Glutamatergic neuron (in vitro differentiated cells): ENCODE data around the gene TMEM123. TPM values are rescaled to one million over a fixed set of nuclear protein-coding genes. Genes with fewer than 3 reads are reported as not detected.

Source experiments
- DNase-seq: peaks from one replicate; pipeline ENCODE4 v3.0.0; 2022
- H3K27ac Mint-ChIP-seq: one replicate; pipeline ENCODE4 v1.8.0; 2020; ENCODE audit warnings: mild to moderate bottlenecking, mixed read lengths, inconsistent platforms; ENCODE audit not compliant: unreplicated experiment
- H3K27me3 Mint-ChIP-seq: one replicate; pipeline ENCODE4 v1.8.0; 2020; ENCODE audit warnings: mild to moderate bottlenecking, moderate library complexity, mixed read lengths, inconsistent platforms; ENCODE audit not compliant: unreplicated experiment
- H3K36me3 Mint-ChIP-seq: one replicate; pipeline ENCODE4 v1.8.0; 2020; ENCODE audit warnings: mild to moderate bottlenecking, mixed read lengths, inconsistent platforms; ENCODE audit not compliant: unreplicated experiment
- H3K4me1 Mint-ChIP-seq: one replicate; pipeline ENCODE4 v1.8.0; 2020; ENCODE audit warnings: mild to moderate bottlenecking, low read depth, mixed read lengths, inconsistent platforms; ENCODE audit not compliant: unreplicated experiment
- H3K4me3 Mint-ChIP-seq: one replicate; pipeline ENCODE4 v1.8.0; 2020; ENCODE audit warnings: mild to moderate bottlenecking, mixed read lengths, inconsistent platforms; ENCODE audit not compliant: unreplicated experiment
- H3K9me3 Mint-ChIP-seq: one replicate; pipeline ENCODE4 v1.8.0; 2020; ENCODE audit warnings: mild to moderate bottlenecking, moderate library complexity, mixed read lengths, inconsistent platforms; ENCODE audit not compliant: unreplicated experiment
- total RNA-seq: library from RNA; stranded (reverse); fragmentation: NEBNext Ultra II Directional; extraction: Animal tissue kit (Norgen Biotek cat#: 25700); gene quantifications from one replicate; pipeline ENCODE4 v1.2.1, GENCODE V29; 2021; ENCODE audit not compliant: unreplicated experiment
- TF ChIP-seq, protein P1 (sequence below): fragments of 200-600 bp; sonication (generic); IDR thresholded peaks from one replicate; pipeline ENCODE4 v1.5.0; 2021; ENCODE audit not compliant: partially characterized antibody, unreplicated experiment

The TMEM123 gene
- total RNA-seq, 1 donor from 2014 or later, result 18.1 TPM

DNA sequence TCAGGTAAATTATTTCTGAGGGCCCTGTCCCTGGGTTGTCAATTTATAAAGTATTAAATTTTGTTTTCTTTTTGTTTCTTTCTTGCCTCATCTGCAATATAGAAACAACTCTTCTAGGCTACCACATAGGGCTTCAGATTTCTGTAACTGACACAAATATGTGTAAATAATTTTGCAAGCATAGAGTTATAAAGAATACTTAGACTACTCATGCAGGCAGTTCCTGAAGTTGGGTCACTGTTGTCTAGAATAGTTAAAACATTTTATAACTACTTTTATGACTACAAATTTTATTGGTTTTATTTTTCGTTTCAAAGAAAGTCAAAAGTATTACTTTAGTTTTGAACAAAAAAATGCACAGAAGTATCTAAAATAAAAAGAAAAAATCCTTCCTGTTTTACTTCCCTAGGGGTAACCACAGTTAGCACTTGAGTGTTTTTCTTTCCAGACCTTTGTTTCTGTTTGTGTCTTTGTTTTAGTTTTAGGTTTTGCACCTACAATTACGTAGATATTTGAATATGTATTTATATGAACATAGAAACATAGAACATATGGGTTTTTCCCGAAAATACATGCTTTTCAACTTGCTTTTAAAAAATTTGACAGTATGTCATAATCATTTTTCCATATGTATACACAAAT is 12.4 kb upstream of the TMEM123 start:
- TF ChIP-seq, protein P1, sequence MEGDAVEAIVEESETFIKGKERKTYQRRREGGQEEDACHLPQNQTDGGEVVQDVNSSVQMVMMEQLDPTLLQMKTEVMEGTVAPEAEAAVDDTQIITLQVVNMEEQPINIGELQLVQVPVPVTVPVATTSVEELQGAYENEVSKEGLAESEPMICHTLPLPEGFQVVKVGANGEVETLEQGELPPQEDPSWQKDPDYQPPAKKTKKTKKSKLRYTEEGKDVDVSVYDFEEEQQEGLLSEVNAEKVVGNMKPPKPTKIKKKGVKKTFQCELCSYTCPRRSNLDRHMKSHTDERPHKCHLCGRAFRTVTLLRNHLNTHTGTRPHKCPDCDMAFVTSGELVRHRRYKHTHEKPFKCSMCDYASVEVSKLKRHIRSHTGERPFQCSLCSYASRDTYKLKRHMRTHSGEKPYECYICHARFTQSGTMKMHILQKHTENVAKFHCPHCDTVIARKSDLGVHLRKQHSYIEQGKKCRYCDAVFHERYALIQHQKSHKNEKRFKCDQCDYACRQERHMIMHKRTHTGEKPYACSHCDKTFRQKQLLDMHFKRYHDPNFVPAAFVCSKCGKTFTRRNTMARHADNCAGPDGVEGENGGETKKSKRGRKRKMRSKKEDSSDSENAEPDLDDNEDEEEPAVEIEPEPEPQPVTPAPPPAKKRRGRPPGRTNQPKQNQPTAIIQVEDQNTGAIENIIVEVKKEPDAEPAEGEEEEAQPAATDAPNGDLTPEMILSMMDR, result no peak
- H3K4me1 Mint-ChIP-seq, result no peaks in the 10 kb centered on the region
- no peak overlapping the region for H3K27ac Mint-ChIP-seq

DNA sequence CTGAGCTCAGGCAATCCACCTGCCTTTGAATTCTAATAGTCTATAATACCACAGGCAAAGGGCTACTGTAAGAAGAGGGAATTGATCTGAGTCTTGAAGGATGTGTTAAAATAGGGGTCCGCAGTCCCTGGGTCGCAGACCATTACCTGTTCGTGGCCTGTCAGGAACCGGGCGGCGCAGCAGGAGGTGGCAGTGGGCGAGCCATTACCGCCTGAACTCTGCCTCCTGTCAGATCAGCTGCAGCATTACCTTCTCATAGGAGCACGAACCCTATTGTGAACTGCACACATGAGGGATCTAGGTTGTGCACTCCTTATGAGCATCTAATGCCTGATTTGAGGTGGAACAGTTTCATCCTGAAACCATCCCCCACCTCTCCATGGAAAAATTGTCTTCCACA is 11.5 kb upstream of the TMEM123 start:
- TF ChIP-seq, protein P1, result no peak
- Mint-ChIP-seq H3K27me3 (peaks cover 4% of the 10 kb centered on the region), H3K4me1 (no peaks in the 10 kb centered on the region), H3K4me3 (no peak overlapping the region), H3K36me3 (no peaks in the 10 kb centered on the region), H3K27ac (no peak overlapping the region), H3K9me3 (no peaks in the 10 kb centered on the region)
- no peak for DNase-seq

More for the DNA sequence above, 12.4 kb upstream of the TMEM123 start:
- no peaks in the 10 kb centered on the region for H3K9me3 Mint-ChIP-seq
- H3K27me3 Mint-ChIP-seq, result peaks cover 3% of the 10 kb centered on the region
- DNase-seq, result no peak
- no peaks in the 10 kb centered on the region for H3K36me3 Mint-ChIP-seq
- no peak overlapping the region for H3K4me3 Mint-ChIP-seq

DNA sequence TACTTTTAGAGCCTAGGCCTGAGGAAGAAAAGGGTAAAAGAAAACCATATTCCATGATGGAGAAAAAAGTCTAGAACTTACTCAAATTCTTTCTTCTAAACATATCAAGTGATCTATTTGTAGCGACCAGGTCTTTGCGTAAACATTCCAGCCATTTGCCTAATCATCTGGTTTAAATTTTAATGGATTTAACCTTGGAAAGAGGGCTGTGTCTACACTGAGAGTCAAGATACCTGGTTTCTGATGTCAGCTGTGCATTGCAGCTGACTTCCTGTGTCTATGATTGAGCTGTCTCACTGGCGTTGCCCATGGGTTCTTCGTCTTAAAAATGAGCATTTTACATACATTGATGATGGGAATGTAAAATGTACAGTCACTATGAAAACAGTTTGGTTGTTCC is 10.0 kb upstream of the TMEM123 start:
- H3K27me3 Mint-ChIP-seq, result peaks cover 4% of the 10 kb centered on the region
- H3K27ac Mint-ChIP-seq, result no peak overlapping the region
- H3K4me1 Mint-ChIP-seq, result no peaks in the 10 kb centered on the region
- H3K4me3 Mint-ChIP-seq, result no peak overlapping the region
- no peaks in the 10 kb centered on the region for H3K9me3 Mint-ChIP-seq
- TF ChIP-seq, protein P1, result no peak
- no peaks in the 10 kb centered on the region for H3K36me3 Mint-ChIP-seq
- no peak for DNase-seq

DNA sequence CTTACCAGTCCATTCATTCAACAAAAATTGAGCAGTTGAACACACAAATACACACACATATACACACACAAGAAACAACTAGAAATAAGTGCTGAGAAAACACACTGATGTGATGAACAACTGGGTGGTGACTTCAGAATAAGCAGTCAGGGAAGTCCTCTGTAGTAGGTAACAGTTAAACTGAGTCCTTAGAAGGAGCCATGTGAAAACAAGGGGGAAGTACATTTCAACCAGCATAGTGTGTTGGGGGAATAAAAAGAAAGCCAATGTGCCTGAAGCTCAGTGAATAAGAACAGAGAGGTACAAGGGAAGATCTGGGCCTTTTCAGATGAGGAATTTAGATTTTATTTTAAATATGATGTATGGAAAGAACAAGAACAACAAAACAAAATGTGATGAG is 6.8 kb upstream of the TMEM123 start:
- H3K36me3 Mint-ChIP-seq, result no peaks in the 10 kb centered on the region
- TF ChIP-seq, protein P1, result no peak
- no peak for DNase-seq
- H3K27ac Mint-ChIP-seq, result no peak overlapping the region
- H3K4me3 Mint-ChIP-seq, result no peak overlapping the region
- H3K9me3 Mint-ChIP-seq, result peaks cover 4% of the 10 kb centered on the region
- peaks cover 3% of the 10 kb centered on the region for H3K27me3 Mint-ChIP-seq
- peaks cover 11% of the 10 kb centered on the region for H3K4me1 Mint-ChIP-seq

DNA sequence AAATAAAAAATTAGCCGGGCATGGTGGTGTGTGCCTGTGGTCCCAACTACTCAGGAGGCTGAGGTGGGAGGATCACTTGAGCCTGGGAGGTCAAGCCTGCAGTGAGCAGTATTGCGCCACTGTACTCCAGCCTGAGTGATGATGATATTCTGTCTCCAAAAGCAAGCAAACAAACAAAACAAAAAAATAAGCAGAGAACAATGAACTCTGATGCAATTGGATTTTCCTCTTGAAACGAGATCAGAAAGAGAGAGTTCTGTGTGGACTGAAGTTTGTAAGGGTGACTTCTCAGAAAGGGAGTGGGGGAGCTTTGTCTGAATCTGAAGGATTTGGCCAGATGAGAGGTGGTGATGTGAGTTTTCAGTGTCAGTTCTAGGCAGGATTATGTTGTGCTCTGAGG is 6.0 kb upstream of the TMEM123 start:
- no peak for DNase-seq
- TF ChIP-seq, protein P1, result no peak
- no peak overlapping the region for H3K4me3 Mint-ChIP-seq
- H3K27me3 Mint-ChIP-seq, result peaks cover 3% of the 10 kb centered on the region
- no peaks in the 10 kb centered on the region for H3K36me3 Mint-ChIP-seq
- H3K9me3 Mint-ChIP-seq, result peaks cover 4% of the 10 kb centered on the region
- peaks cover 11% of the 10 kb centered on the region for H3K4me1 Mint-ChIP-seq
- no peak overlapping the region for H3K27ac Mint-ChIP-seq
